AG10803 (cell line): ENCODE results near the gene PRKAG3.
A peak's percentile ranks its signal among the peaks of the same experiment; 100 is the strongest.

Experiments
- DNase-seq: peaks from one replicate; pipeline ENCODE4 v3.0.0; 2010; ENCODE audit warnings: low read depth
- H3K4me3 ChIP-seq: 2 replicates; pipeline ENCODE4 v1.5.1; 2011; ENCODE audit warnings: mild to moderate bottlenecking, low read length, control low read depth
- TF ChIP-seq, protein P1 (sequence below): conservative IDR thresholded peaks from 2 replicates; pipeline ENCODE4 v1.5.1; 2011; ENCODE audit warnings: mild to moderate bottlenecking, low read length, control low read depth, inconsistent platforms

Gene PRKAG3

GRCh38 chr2:218857371-218858137 lies 26.0 kb upstream of the PRKAG3 start:
- no peak for DNase-seq
- TF ChIP-seq, protein P1, sequence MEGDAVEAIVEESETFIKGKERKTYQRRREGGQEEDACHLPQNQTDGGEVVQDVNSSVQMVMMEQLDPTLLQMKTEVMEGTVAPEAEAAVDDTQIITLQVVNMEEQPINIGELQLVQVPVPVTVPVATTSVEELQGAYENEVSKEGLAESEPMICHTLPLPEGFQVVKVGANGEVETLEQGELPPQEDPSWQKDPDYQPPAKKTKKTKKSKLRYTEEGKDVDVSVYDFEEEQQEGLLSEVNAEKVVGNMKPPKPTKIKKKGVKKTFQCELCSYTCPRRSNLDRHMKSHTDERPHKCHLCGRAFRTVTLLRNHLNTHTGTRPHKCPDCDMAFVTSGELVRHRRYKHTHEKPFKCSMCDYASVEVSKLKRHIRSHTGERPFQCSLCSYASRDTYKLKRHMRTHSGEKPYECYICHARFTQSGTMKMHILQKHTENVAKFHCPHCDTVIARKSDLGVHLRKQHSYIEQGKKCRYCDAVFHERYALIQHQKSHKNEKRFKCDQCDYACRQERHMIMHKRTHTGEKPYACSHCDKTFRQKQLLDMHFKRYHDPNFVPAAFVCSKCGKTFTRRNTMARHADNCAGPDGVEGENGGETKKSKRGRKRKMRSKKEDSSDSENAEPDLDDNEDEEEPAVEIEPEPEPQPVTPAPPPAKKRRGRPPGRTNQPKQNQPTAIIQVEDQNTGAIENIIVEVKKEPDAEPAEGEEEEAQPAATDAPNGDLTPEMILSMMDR: no peak
- no peak overlapping the region for H3K4me3 ChIP-seq

- DNase-seq: no peak
- H3K4me3 ChIP-seq: no peak overlapping the region
- TF ChIP-seq, protein P1: no peak
These were observed 25.3 kb upstream of the PRKAG3 start for GRCh38 chr2:218856896-218857243.

GRCh38 chr2:218856167-218856895 lies 24.7 kb upstream of the PRKAG3 start:
- TF ChIP-seq, protein P1: no peak
- H3K4me3 ChIP-seq: no peak overlapping the region
- no peak for DNase-seq

DNA sequence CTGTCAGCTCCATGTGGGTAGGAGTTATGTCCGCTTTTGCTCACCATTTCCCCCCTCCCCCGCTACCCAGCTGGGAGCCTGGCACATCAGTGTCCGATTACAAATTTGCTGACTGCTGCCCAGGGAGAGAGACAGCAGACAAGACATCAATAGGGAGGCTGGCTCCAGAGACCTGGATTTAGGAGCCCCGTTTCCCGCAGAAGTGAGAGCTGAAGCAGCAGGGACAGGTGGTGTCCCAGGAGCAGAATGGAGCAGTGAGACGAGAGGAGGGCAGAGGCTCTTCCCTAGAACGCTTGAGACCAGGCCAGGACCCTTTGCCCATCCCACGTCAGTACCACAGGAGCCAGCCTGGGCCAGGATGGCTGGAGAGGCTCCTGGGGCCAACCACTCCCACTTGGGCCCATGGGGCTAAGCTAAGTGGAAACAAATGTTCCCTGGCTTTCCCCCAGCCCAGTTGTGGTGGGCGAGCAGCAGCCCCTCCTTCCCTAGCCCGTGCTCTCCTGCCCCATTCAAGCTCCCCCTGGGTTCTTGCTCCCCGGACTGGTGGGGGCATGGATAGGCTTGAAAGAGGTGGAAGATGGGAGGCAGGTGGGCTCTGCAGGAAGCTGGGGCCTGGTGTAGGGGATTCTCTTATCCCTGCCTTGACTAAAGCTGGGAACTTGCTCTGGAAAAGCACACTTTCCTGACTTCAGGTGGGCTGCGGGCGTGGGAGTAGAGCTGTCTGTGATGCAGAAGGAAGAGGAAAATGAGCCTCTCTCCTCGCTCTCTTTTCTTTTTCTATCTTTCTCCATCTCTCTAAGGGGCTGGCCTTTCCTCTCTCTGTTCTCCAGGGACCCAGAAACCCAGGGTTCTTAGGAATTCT lies 23.9 kb upstream of the PRKAG3 start:
- no peak for DNase-seq
- TF ChIP-seq, protein P1: no peak
- no peak overlapping the region for H3K4me3 ChIP-seq

- DNase-seq: no peak
- no peak overlapping the region for H3K4me3 ChIP-seq
- TF ChIP-seq, protein P1: no peak
These were observed 23.3 kb upstream of the PRKAG3 start for GRCh38 chr2:218854860-218855259.

- H3K4me3 ChIP-seq: no peak overlapping the region
- peak; percentile 30 for DNase-seq
- TF ChIP-seq, protein P1: no peak
These were observed 22.2 kb upstream of the PRKAG3 start for GRCh38 chr2:218853766-218854165.
